ENCODE data around the gene TARS3.

DNA sequence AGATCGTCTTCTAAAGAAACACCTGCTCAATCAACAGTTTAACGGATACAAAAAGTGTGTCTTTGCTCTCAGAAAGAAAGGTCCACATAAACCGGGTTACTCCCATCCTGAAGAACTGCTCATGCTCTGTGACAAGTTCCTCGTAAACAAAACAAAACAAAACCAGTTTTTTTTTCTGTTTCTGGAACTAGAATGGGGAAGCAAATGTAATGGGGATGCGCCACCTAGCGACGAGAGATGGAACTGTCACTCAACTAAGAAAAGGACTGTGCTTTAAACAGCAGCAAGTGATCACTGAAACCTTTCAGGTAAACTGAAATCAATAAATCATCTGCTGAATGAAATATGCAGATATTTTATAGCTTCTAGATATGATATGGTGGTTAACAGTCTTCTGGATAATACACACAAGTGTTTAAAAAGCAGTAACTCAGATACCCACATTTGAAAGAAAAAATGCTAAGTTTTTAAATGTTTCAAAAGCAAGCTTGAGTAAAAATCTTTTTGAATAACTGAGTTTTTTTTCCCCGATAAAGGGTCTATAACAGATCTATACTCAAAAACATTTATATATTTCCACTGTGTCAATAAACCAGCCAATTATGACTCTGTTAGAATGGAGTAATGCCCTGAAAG is 83.0 kb downstream of the TARS3 start:
- no peak for TF ChIP-seq POLR2A (IDR thresholded peaks at IDR 0.05)
- TF ChIP-seq, protein P1, sequence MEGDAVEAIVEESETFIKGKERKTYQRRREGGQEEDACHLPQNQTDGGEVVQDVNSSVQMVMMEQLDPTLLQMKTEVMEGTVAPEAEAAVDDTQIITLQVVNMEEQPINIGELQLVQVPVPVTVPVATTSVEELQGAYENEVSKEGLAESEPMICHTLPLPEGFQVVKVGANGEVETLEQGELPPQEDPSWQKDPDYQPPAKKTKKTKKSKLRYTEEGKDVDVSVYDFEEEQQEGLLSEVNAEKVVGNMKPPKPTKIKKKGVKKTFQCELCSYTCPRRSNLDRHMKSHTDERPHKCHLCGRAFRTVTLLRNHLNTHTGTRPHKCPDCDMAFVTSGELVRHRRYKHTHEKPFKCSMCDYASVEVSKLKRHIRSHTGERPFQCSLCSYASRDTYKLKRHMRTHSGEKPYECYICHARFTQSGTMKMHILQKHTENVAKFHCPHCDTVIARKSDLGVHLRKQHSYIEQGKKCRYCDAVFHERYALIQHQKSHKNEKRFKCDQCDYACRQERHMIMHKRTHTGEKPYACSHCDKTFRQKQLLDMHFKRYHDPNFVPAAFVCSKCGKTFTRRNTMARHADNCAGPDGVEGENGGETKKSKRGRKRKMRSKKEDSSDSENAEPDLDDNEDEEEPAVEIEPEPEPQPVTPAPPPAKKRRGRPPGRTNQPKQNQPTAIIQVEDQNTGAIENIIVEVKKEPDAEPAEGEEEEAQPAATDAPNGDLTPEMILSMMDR (IDR thresholded peaks at IDR 0.05): peak; percentile 92 to 97 (median 93)

All from testis (tissue), 2 donors.